ENCODE results near the gene BICC1. TPM values are rescaled to one million over a fixed set of nuclear protein-coding genes. Genes with fewer than 3 reads are reported as not detected.
"Not testable (repeated sequence)": the region's sequence is repeated elsewhere in the genome, so short reads cannot be mapped to it uniquely, and the experiment has no call there.

The BICC1 gene
- total and polyA plus RNA-seq, 2 of the 8 experiments (the other 6 are each of a cell fraction or from before 2014, with no cell fraction given): 0.20 to 0.73 TPM

GRCh38 chr10:58858123-58858522 is 345.5 kb downstream of the BICC1 start:
- CTCF ChIA-PET (ENCODE audit: partially characterized antibody); H3K56ac ChIP-seq (replicated peaks; ENCODE audit: insufficient read length, low read depth, low read length); H3K18ac ChIP-seq (ENCODE audit: extremely low read depth, low read length); H3K9me3 ChIP-seq (ENCODE audit: insufficient read depth in 2 of 2, low read depth in 1 of 2, low read length in 1 of 2); POLR2A ChIA-PET (ENCODE audit: partially characterized antibody); H3K4me3 ChIP-seq (ENCODE audit: extremely low read depth in 1 of 4, insufficient read depth in 2 of 4, low read depth in 3 of 4, low read length in 4 of 4); H3K79me1 ChIP-seq (ENCODE audit: low read depth, low read length); H2AK5ac ChIP-seq (ENCODE audit: low read depth, low read length); H4K91ac ChIP-seq (replicated peaks; ENCODE audit: insufficient read length, low read length); H3K14ac ChIP-seq (ENCODE audit: insufficient read length); DNase-seq (ENCODE audit: low read depth in 1 of 2, low spot score in 2 of 2); H2AFZ ChIP-seq (ENCODE audit: low read length); H3K23me2 ChIP-seq (ENCODE audit: low read depth, low read length); H3K4ac ChIP-seq (replicated peaks; ENCODE audit: insufficient read length, low read depth, low read length); H2BK15ac ChIP-seq (ENCODE audit: low read length); H2BK20ac ChIP-seq (ENCODE audit: low read length); H2BK5ac ChIP-seq (ENCODE audit: low read depth, low read length); H3K27ac ChIP-seq (ENCODE audit: low read depth, low read length); H2BK120ac ChIP-seq (replicated peaks; ENCODE audit: low read depth, low read length); H2BK12ac ChIP-seq (ENCODE audit: low read depth, low read length); H4K8ac ChIP-seq (ENCODE audit: extremely low read depth, insufficient read depth, low read length); H3K9ac ChIP-seq (replicated peaks in 1 of 4; ENCODE audit: extremely low read depth in 1 of 4, low read depth in 3 of 4, low read length in 3 of 4); H3K4me1 ChIP-seq (replicated peaks in 1 of 4; ENCODE audit: control insufficient read depth in 3 of 4, insufficient read depth in 4 of 4, low read length in 3 of 4); H4K20me1 ChIP-seq (replicated peaks in 1 of 2; ENCODE audit: control insufficient read depth in 1 of 2, insufficient read depth in 2 of 2, low read length in 2 of 2); H4K5ac ChIP-seq (ENCODE audit: insufficient read length, low read depth, low read length); FAIRE-seq; H3K79me2 ChIP-seq (ENCODE audit: control insufficient read depth in 1 of 2, insufficient read depth in 2 of 2, low read length in 2 of 2); H3K4me2 ChIP-seq (ENCODE audit: insufficient read depth in 1 of 2, low read depth in 2 of 2, low read length in 2 of 2); H3K36me3 ChIP-seq (ENCODE audit: control insufficient read depth in 2 of 4, insufficient read depth in 4 of 4, low read length in 3 of 4); H3K23ac ChIP-seq (ENCODE audit: insufficient read length); H3K27me3 ChIP-seq (replicated peaks in 1 of 4; ENCODE audit: control insufficient read depth in 3 of 4, extremely low read depth in 1 of 4, insufficient read depth in 3 of 4, low read length in 3 of 4): not testable (repeated sequence)
- 100% methylated on average over 1 of the region's 1 CpG; no CpG with 5 or more reads in 1 of the 2 experiments for WGBS, 2 experiments (ENCODE audit: extremely low coverage in 1 of 2, insufficient coverage in 1 of 2, insufficient read length in 1 of 2, insufficient replicate concordance in 2 of 2, low coverage in 1 of 2, low lambda C conversion rate in 2 of 2, missing lambda C conversion rate in 1 of 2)
